IMR-90 (cell line): ENCODE data around the gene NEUROG1. TPM values are rescaled to one million over a fixed set of nuclear protein-coding genes. Genes with fewer than 3 reads are reported as not detected.

Source experiments
- ATAC-seq: fragments of 200-7000 bp; cut with Tn5 transposase; 2 replicates; pipeline ENCODE4 v1.9.1; 2020; ENCODE audit warnings: low read depth, mild to moderate bottlenecking, moderate library complexity
- BruUV-seq: library from RNA; stranded (reverse); fragments of 400-500 nt; replicated peaks from 2 replicates; lab custom pipeline; 2021; lab: Mats Ljungman, UMichigan
- CTCF ChIA-PET: fragments of 300-600 bp; formaldehyde crosslinking; extraction: SDS; loops from one replicate; lab custom pipeline; 2021; ENCODE audit warnings: antibody characterized with exemption; lab: Yijun Ruan, JAX
- POLR2A ChIA-PET: fragments of 300-600 bp; sonication (Branson Sonifier 250); formaldehyde crosslinking; loops from one replicate; lab custom pipeline; 2022; ENCODE audit warnings: antibody characterized with exemption; ENCODE audit not compliant: unreplicated experiment; lab: Charles Lee
- DNase-seq: peaks from one replicate; pipeline ENCODE4 v3.0.0; 2013
- H2AFZ ChIP-seq: replicated peaks from 2 replicates; pipeline ENCODE3; 2013; ENCODE audit warnings: low read length, mild to moderate bottlenecking; ENCODE audit not compliant: poor library complexity
- H2AK5ac ChIP-seq: 2 replicates; pipeline ENCODE4 v1.6.1; 2013; ENCODE audit warnings: low read depth, low read length, inconsistent platforms
- H2AK9ac ChIP-seq: replicated peaks from 2 replicates; pipeline ENCODE3; 2013; ENCODE audit warnings: mild to moderate bottlenecking, low read depth, low read length, moderate library complexity; ENCODE audit not compliant: poor library complexity
- H2BK120ac ChIP-seq: 2 replicates; pipeline ENCODE4 v1.6.1; 2013; ENCODE audit warnings: low read depth, low read length, inconsistent platforms
- H2BK15ac ChIP-seq: 3 replicates; pipeline ENCODE4 v1.6.1; 2013; ENCODE audit warnings: low read depth, low read length, inconsistent platforms
- H2BK20ac ChIP-seq: 2 replicates; pipeline ENCODE4 v1.6.1; 2013; ENCODE audit warnings: low read depth, mild to moderate bottlenecking, inconsistent platforms, low read length, moderate library complexity
- H2BK5ac ChIP-seq: 2 replicates; pipeline ENCODE4 v1.6.1; 2013; ENCODE audit warnings: mild to moderate bottlenecking, low read depth, low read length, inconsistent platforms; ENCODE audit not compliant: poor library complexity, severe bottlenecking
- H3K14ac ChIP-seq: replicated peaks from 2 replicates; pipeline ENCODE4 v1.6.1; 2013; ENCODE audit warnings: low read depth, low read length, inconsistent platforms
- H3K18ac ChIP-seq: 2 replicates; pipeline ENCODE4 v1.6.1; 2013; ENCODE audit warnings: low read depth, low read length, control low read depth
- H3K23ac ChIP-seq: 2 replicates; pipeline ENCODE4 v1.6.1; 2013; ENCODE audit warnings: low read depth, low read length, inconsistent platforms
- H3K27ac ChIP-seq: 2 replicates; pipeline ENCODE4 v1.5.1; 2013; ENCODE audit warnings: mild to moderate bottlenecking, control low read depth, low read length; ENCODE audit not compliant: insufficient read depth
- H3K27me3 ChIP-seq: 2 replicates; pipeline ENCODE4 v1.6.1; 2013; ENCODE audit warnings: low read length; ENCODE audit not compliant: control insufficient read depth, insufficient read depth
- H3K36me3 ChIP-seq: 2 replicates; pipeline ENCODE4 v1.6.1; 2013; ENCODE audit warnings: low read length, mixed read lengths; ENCODE audit not compliant: control insufficient read depth, insufficient read depth
- H3K4ac ChIP-seq: 2 replicates; pipeline ENCODE4 v1.6.1; 2013; ENCODE audit warnings: low read depth, low read length, inconsistent platforms
- H3K4me1 ChIP-seq: 2 replicates; pipeline ENCODE4 v1.6.1; 2013; ENCODE audit warnings: low read length, mixed read lengths; ENCODE audit not compliant: control insufficient read depth, insufficient read depth
- H3K4me2 ChIP-seq: 2 replicates; pipeline ENCODE4 v1.6.1; 2013; ENCODE audit warnings: low read depth, mild to moderate bottlenecking, control low read depth, low read length, moderate library complexity
- H3K4me3 ChIP-seq: 2 replicates; pipeline ENCODE4 v1.5.1; 2013; ENCODE audit warnings: low read depth, mild to moderate bottlenecking, control low read depth, low read length, moderate library complexity; ENCODE audit not compliant: insufficient read depth
- H3K56ac ChIP-seq: 2 replicates; pipeline ENCODE4 v1.6.1; 2013; ENCODE audit warnings: low read length, inconsistent platforms; ENCODE audit not compliant: insufficient read depth; ENCODE audit errors: extremely low read depth
- H3K79me1 ChIP-seq, 2 experiments: 2 replicates each; pipeline ENCODE4 v1.6.1; 2013; ENCODE audit warnings: low read length in 2 of 2, inconsistent platforms in 1 of 2, low read depth in 1 of 2
- H3K9ac ChIP-seq: 2 replicates; pipeline ENCODE4 v1.6.1; 2013; ENCODE audit warnings: low read depth, low read length, control low read depth
- H3K9me1 ChIP-seq: 2 replicates; pipeline ENCODE4 v1.6.1; 2013; ENCODE audit warnings: low read length, inconsistent platforms; ENCODE audit not compliant: insufficient read depth
- H3K9me3 ChIP-seq: 2 replicates; pipeline ENCODE4 v1.6.1; 2013; ENCODE audit warnings: low read length; ENCODE audit not compliant: control insufficient read depth, insufficient read depth
- H4K20me1 ChIP-seq: 2 replicates; pipeline ENCODE4 v1.6.1; 2013; ENCODE audit warnings: low read length, inconsistent platforms; ENCODE audit not compliant: insufficient read depth
- H4K5ac ChIP-seq: 2 replicates; pipeline ENCODE4 v1.6.1; 2013; ENCODE audit warnings: mild to moderate bottlenecking, low read depth, low read length, control low read depth
- H4K8ac ChIP-seq, 2 experiments: 2 replicates each; pipeline ENCODE4 v1.6.1; 2013; ENCODE audit warnings: low read depth in 2 of 2, low read length in 2 of 2, control low read depth in 1 of 2, inconsistent platforms in 1 of 2
- H4K91ac ChIP-seq: 2 replicates; pipeline ENCODE4 v1.6.1; 2013; ENCODE audit warnings: low read depth, low read length, inconsistent platforms; ENCODE audit not compliant: insufficient read depth
- CEBPB ChIP-seq: IDR thresholded peaks from 2 replicates; pipeline ENCODE4 v1.6.1; 2012; ENCODE audit warnings: low read depth, low read length, improper control_type of control experiment
- CTCF ChIP-seq: conservative IDR thresholded peaks from 2 replicates; pipeline ENCODE4 v1.5.1; 2012; ENCODE audit warnings: mild to moderate bottlenecking, low read depth, low read length, improper control_type of control experiment
- RAD21 ChIP-seq: IDR thresholded peaks from 2 replicates; pipeline ENCODE4 v1.6.1; 2012; ENCODE audit warnings: low read length, improper control_type of control experiment
- SMC3 ChIP-seq: fragments of 150-350 bp; IDR thresholded peaks from 2 replicates; pipeline ENCODE4 v1.6.1; 2016; ENCODE audit warnings: low read depth, mild to moderate bottlenecking, antibody characterized with exemption, low read length, moderate library complexity
- WGBS, 2 experiments: methylation state at CpG; one replicate each; pipeline versions ENCODE4 v1.1.5 to v1.1.7; 2013; ENCODE audit warnings: missing lambda C conversion rate in 2 of 2; ENCODE audit not compliant: insufficient read length in 1 of 2; ENCODE audit errors: extremely low coverage in 2 of 2; 5-methylcytosine and 5-hydroxymethylcytosine counted together
- dilution Hi-C: fragments of 300-500 bp; cut with HindIII; formaldehyde crosslinking; loops from one replicate; pipeline ENCODE4 v1.14.3; 2018; ENCODE audit warnings: low sequenced_read_pairs; ENCODE audit not compliant: unreplicated experiment
- in situ Hi-C: fragments of 300-500 bp; cut with MboI; formaldehyde crosslinking; loops from 3 replicates; pipeline ENCODE4 v1.14.3; 2019; ENCODE audit warnings: low sequenced_read_pairs, inconsistent platforms, mixed read lengths
- intact Hi-C: fragments of 100-400 bp; cut with micrococcal nuclease; formaldehyde crosslinking; loops from 2 replicates; pipeline ENCODE4 v1.10.0; 2022
- polyA plus RNA-seq, 3 experiments: library from polyadenylated mRNA; depleted of rRNA; stranded (reverse); fragments of >200 nt; gene quantifications; 2 replicates each; pipeline ENCODE4 v1.2.3, GENCODE V29; 2012; ENCODE audit warnings: low replicate concordance in 1 of 3
- total RNA-seq: library from RNA; depleted of rRNA; stranded (reverse); fragments of >200 nt; gene quantifications from 2 replicates; pipeline ENCODE4 v1.2.3, GENCODE V29; 2012

The NEUROG1 gene
- total and polyA plus RNA-seq, 2 of the 4 experiments (the other 2 are of a cell fraction): not detected

- Histone ChIP-seq H3K9me3 (no peaks in the 10 kb centered on the region), H3K14ac (no peak overlapping the region), H4K20me1 (no peaks in the 10 kb centered on the region), H3K4me2 (peak overlapping the region; percentile 58; the same call in 1 of the 2 replicates), H3K36me3 (no peaks in the 10 kb centered on the region), H3K4ac (no peak overlapping the region), H3K4me3 (no peak overlapping the region), H2BK5ac (no peak overlapping the region), H2AK5ac (no peak overlapping the region), H3K27ac (no peak overlapping the region), H3K4me1 (no peaks in the 10 kb centered on the region), H4K8ac (no peak overlapping the region), H2AFZ (peak overlapping the region; percentile 85), H2BK15ac (no peak overlapping the region), H3K56ac (no peak overlapping the region), H3K9me1 (no peaks in the 10 kb centered on the region), H3K27me3 (peaks cover 26% of the 10 kb centered on the region), H2AK9ac (no peak overlapping the region), H2BK20ac (no peak overlapping the region), H4K91ac (no peak overlapping the region), H3K18ac (no peak overlapping the region), H3K79me1 (no peaks in the 10 kb centered on the region), H4K5ac (no peak overlapping the region), H3K23ac (no peak overlapping the region), H2BK120ac (no peak overlapping the region), H3K9ac (peak overlapping the region; percentile 54; the same call in 1 of the 2 replicates)
- ATAC-seq (peak; percentile 99), DNase-seq (peak; percentile 70)
- no CpG with 5 or more reads among the region's 14 CpGs for WGBS, 2 experiments
- intact Hi-C loops: loop anchor here (1.0 to 10.0 kb wide), 2 partner anchors 269 to 654 kb away; no protein-coding TSS in a partner anchor
- in situ Hi-C loops: loop anchor here (10.0 to 25.0 kb wide), 2 partner anchors 274 to 651 kb away; partner anchors contain the start of gene SLC25A48
- CTCF ChIA-PET: interaction anchor here (0.6 to 2.5 kb wide), 14 partner anchors 9 to 274 kb away, joined by 3 to 21 read pairs (median 3); partner anchors contain the start of gene SLC25A48
- dilution Hi-C loops: loop anchor here (25.0 kb wide), 1 partner anchor 99 kb away; the partner anchor contains the start of gene TIFAB
- no TSS peak for BruUV-seq
- POLR2A ChIA-PET: no interaction called here
- peak; percentile 72 for TF ChIP-seq RAD21
- peak; percentile 66 for TF ChIP-seq SMC3
- TF ChIP-seq CTCF: peak; percentile 80
- no peak for TF ChIP-seq CEBPB
Observed at GRCh38 chr5:135560858-135561257, 25.1 kb upstream of the NEUROG1 start.
